Measurements from ENCODE around the gene SWAP70. TPM values are rescaled to one million over a fixed set of nuclear protein-coding genes. Genes with fewer than 3 reads are reported as not detected.

Gene SWAP70
- total RNA-seq, 2 donors from 2014 or later, result 18.7 to 33.4 TPM

DNA sequence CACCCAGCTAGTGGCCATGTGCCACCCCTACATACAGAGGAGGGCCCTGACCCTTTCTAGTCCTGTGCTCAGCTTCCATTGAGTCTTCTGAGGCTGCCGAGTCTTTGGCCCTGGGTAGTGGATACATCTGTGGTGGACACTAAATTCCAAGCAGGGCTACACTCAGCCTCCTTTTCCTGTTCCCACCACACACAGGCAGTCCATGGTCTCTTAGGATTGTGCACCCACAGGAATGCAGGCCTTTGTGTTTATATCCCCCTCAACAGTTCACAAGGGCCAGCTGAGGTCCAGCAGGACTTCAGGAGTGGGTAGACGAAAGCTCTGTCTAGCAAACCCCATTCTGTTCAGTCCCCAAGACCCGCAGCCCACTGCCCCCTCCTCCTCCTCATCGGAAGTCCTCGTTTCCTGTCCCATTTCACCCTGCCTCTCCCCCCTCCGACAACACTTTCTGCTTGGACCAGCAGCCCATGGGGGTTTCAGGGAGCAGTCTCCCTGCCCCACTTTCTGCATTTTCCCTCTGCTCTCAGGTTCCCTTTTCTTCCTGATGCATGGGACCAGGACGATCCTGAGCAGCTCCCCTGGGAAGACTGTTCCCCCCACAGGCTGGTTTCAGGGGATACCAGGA is 91.8 kb downstream of the SWAP70 start:
- peaks cover 1% of the 10 kb centered on the region for H3K36me3 ChIP-seq
- DNase-seq (ENCODE audit: low spot score), result no peak
- peaks cover 0 to 47% of the 10 kb centered on the region in 2 donors for H3K4me1 ChIP-seq
- TF ChIP-seq, protein P1, sequence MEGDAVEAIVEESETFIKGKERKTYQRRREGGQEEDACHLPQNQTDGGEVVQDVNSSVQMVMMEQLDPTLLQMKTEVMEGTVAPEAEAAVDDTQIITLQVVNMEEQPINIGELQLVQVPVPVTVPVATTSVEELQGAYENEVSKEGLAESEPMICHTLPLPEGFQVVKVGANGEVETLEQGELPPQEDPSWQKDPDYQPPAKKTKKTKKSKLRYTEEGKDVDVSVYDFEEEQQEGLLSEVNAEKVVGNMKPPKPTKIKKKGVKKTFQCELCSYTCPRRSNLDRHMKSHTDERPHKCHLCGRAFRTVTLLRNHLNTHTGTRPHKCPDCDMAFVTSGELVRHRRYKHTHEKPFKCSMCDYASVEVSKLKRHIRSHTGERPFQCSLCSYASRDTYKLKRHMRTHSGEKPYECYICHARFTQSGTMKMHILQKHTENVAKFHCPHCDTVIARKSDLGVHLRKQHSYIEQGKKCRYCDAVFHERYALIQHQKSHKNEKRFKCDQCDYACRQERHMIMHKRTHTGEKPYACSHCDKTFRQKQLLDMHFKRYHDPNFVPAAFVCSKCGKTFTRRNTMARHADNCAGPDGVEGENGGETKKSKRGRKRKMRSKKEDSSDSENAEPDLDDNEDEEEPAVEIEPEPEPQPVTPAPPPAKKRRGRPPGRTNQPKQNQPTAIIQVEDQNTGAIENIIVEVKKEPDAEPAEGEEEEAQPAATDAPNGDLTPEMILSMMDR (IDR thresholded peaks at IDR 0.05), result no peak
- H3K9me3 ChIP-seq, result no peaks in the 10 kb centered on the region
- no peaks in the 10 kb centered on the region for H3K27me3 ChIP-seq
- H3K27ac ChIP-seq, result peak overlapping the region; percentile 1 to 9
- H3K4me3 ChIP-seq, result no peak overlapping the region

DNA sequence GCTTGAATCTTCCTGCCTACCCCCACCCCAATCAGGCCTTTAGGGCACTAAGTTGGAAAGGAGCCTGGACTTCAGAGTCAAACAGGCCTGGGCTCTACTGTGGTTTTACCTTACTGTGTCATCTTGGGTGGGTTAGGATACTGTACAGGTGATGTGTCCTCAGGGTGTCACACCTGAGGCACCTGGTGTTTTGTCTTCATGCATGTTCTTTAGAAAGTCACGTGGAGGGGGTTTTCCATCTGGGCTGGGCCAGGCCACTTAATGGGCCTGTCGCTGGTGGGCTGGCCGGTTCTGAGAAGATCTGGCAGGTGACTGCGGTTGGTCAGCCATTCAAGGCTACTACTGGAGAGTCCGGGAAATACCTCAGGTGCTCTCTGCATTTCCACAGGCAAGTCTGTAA is 92.6 kb downstream of the SWAP70 start:
- TF ChIP-seq, protein P1 (IDR thresholded peaks at IDR 0.05), result no peak
- Histone ChIP-seq H3K4me1 (peaks cover 0 to 49% of the 10 kb centered on the region in 2 donors), H3K9me3 (no peaks in the 10 kb centered on the region), H3K36me3 (no peaks in the 10 kb centered on the region), H3K27ac (no peak overlapping the region), H3K27me3 (no peaks in the 10 kb centered on the region), H3K4me3 (no peak overlapping the region)
- DNase-seq (ENCODE audit: low spot score), result no peak

DNA sequence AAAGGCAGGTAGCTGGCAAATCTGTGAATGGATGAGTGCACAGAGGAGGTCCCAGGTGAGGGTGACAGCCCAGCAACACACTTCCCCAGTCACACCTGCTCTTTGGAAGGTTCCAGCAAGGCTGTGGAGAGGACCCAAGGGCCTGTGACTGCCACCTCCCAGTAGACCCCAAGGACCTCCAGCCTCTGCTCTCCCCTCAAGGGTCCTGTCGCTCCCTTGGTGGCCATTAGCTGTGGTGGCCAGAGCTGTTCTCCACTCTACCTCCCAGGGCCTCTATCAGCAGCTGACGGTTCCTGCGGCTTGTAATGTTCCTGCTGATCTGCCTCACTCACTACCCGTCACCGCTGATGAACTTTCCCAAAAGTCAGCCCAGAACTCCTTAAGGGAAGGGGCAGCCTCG is 93.0 kb downstream of the SWAP70 start:
- H3K27ac ChIP-seq, result no peak overlapping the region
- DNase-seq (ENCODE audit: low spot score), result no peak
- H3K4me3 ChIP-seq, result no peak overlapping the region
- H3K27me3 ChIP-seq, result no peaks in the 10 kb centered on the region
- TF ChIP-seq, protein P1 (IDR thresholded peaks at IDR 0.05), result no peak
- no peaks in the 10 kb centered on the region for H3K36me3 ChIP-seq
- H3K4me1 ChIP-seq, result peaks cover 0 to 49% of the 10 kb centered on the region in 2 donors
- H3K9me3 ChIP-seq, result no peaks in the 10 kb centered on the region

- peak overlapping the region; percentile 94 to 98 for H3K27ac ChIP-seq
- peak; percentile 83 for DNase-seq (ENCODE audit: low spot score)
- TF ChIP-seq, protein P1 (IDR thresholded peaks at IDR 0.05), result peak; percentile 82 to 92
- H3K4me3 ChIP-seq, result peak overlapping the region; percentile 53 to 64
- no peaks in the 10 kb centered on the region for H3K9me3 ChIP-seq
- H3K4me1 ChIP-seq, result peaks cover 0 to 49% of the 10 kb centered on the region in 2 donors
- no peaks in the 10 kb centered on the region for H3K27me3 ChIP-seq
- H3K36me3 ChIP-seq, result no peaks in the 10 kb centered on the region
Observed at GRCh38 chr11:9757809-9758636, 94.1 kb downstream of the SWAP70 start.

DNA sequence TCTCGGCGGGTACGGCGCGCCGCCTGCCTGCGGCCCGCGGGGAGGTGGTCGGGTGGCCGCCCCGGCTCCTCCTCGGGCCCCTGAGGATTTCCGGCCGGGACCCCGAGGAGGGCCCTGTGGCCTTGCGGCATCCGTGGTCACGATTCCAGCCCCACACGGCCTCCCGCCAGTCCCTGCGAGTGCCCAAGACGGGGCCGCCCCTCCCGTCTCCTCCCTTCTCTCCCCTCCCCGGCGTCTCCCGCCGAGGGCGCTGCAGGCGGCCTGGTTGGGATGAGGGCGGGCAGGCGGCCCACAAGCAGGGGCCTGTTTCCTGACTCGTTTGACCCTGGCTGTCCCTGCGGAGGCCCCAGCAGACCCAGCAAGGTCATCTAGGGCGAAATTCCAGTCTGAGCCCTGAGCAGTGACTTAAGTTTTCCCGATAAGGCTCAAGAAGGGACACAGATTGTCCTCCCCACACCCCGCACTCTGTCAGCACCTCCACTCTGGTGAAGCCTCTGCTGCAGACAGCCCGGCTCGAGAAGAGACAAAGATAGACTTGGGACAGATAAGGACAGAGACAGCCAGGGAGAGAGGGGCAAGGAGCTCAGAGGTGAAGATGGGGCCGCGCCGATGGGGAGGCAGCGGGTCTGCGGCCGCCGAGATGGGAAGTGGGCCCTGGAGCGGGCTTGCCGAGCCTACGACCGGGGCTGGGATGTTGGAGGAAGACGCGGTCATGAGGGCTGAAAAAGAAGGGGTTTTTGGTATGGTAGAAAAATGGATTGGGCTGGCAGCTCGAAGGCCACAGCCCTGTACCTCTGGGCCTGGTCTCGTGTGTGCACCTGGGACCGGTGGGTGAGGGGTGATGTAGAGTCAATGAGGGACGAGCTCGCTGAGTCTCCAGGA is 95.0 kb downstream of the SWAP70 start:
- Histone ChIP-seq H3K4me3 (peak overlapping the region; percentile 53 to 64), H3K27ac (peak overlapping the region; percentile 94 to 98), H3K9me3 (no peaks in the 10 kb centered on the region), H3K27me3 (no peaks in the 10 kb centered on the region), H3K36me3 (no peaks in the 10 kb centered on the region), H3K4me1 (peaks cover 0 to 45% of the 10 kb centered on the region in 2 donors)
- DNase-seq (ENCODE audit: low spot score), result peak; percentile 88
- TF ChIP-seq, protein P1 (IDR thresholded peaks at IDR 0.05), result peak; percentile 5 to 41
